ENCODE data around the gene TRIM46. TPM values are rescaled to one million over a fixed set of nuclear protein-coding genes. Genes with fewer than 3 reads are reported as not detected.

The TRIM46 gene
- total RNA-seq, 1 experiment from 2014 or later = 18.4 TPM

DNA sequence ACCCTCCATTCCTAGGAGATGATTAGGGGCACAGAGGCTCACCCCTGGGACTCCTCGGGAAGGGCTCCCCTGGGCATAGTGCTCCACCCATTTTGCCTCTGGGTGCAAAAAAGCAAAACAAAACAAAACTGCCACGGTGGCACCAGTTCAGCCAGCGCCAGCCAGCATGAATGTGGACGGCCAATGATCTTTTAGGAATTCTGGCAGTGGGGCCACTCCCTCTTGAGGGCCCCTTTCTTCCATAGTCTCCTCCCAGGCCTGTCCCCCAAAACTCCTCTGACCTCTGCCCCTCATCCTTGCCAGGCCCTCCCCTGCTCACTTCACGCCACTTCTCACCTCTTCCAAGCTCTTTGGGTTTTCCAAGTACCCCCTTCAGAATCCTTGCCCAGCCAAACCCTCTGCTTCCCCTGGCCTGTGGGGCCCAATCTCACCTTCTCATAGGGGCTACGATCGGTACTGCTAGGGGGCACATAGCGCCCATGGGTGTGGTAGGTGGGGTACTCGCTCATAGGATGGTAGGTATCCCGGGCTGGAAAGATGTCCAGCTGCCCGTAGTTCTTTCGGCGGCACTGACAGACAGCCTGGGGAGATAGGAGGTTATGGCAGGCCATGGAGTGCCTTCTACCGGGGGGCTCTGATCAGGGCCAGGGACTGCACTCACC is 13.3 kb downstream of the TRIM46 start:
- Mint-ChIP-seq H3K4me3 (peak overlapping the region in 1 of 2 experiments; percentile 43; a peak in 2 of 5 replicates), H3K27ac (peak overlapping the region; percentile 17 to 76 (median 32); a peak in 4 of 7 replicates), H3K4me1 (peaks cover 17 to 33% of the 10 kb centered on the region in 2 experiments), H3K9me3 (peaks cover 0 to 2% of the 10 kb centered on the region in 2 experiments; a peak in 1 of 5 replicates), H3K36me3 (ENCODE audit: insufficient read depth in 1 of 3, low read depth in 3 of 3) (peaks cover 7 to 25% (median 21%) of the 10 kb centered on the region in 3 experiments; a peak in 6 of 7 replicates), H3K27me3 (ENCODE audit: low read depth) (peaks cover 1% of the 10 kb centered on the region; the same call in 1 of the 2 replicates)
- no peak overlapping the region for H4K8ac ChIP-seq (replicated peaks; ENCODE audit: insufficient read length, low read depth, low read length)
- no peaks in the 10 kb centered on the region for H4K20me1 ChIP-seq (ENCODE audit: control insufficient read depth, insufficient read depth, insufficient read length)
- H2BK120ac ChIP-seq (ENCODE audit: low read depth, low read length, poor library complexity, severe bottlenecking) = no peak overlapping the region
- no peaks in the 10 kb centered on the region for H3K23me2 ChIP-seq (ENCODE audit: insufficient read length, low read depth, low read length, poor library complexity, severe bottlenecking)
- H3K4me2 ChIP-seq (ENCODE audit: insufficient read depth, insufficient read length, low read length) = no peak overlapping the region
- no CpG with 5 or more reads among the region's 14 CpGs for WGBS (ENCODE audit: extremely low coverage, insufficient read length, low lambda C conversion rate)
- no peak overlapping the region for H2BK15ac ChIP-seq (ENCODE audit: low read depth, low read length)
- no peak overlapping the region for H2BK20ac ChIP-seq (ENCODE audit: low read depth, low read length, poor library complexity, severe bottlenecking)
- no peak overlapping the region for H4K91ac ChIP-seq (ENCODE audit: insufficient read length, low read depth, low read length)
- no peak for DNase-seq
- no peak overlapping the region for H2AK5ac ChIP-seq (ENCODE audit: insufficient read length, low read length)
- H3K27ac ChIP-seq (ENCODE audit: insufficient read length, low read depth, low read length) = no peak overlapping the region
- no peak overlapping the region for H3K14ac ChIP-seq (ENCODE audit: insufficient read depth, low read length)
- H3K79me2 ChIP-seq (ENCODE audit: insufficient read depth, low read length) = no peaks in the 10 kb centered on the region
- H3K56ac ChIP-seq (ENCODE audit: insufficient read length, low read depth, low read length) = no peak overlapping the region
- no peaks in the 10 kb centered on the region for H3K9me3 ChIP-seq (ENCODE audit: control insufficient read depth, low read depth, low read length)
- no peak overlapping the region for H4K5ac ChIP-seq (ENCODE audit: insufficient read length, low read depth, low read length)
- H3T11ph ChIP-seq (ENCODE audit: low read length) = no peak overlapping the region
- no peak overlapping the region for H3K18ac ChIP-seq (ENCODE audit: insufficient read length, low read depth, low read length)
- peaks cover 3% of the 10 kb centered on the region for H3K4me1 ChIP-seq (ENCODE audit: insufficient read depth, low read length)
- no peaks in the 10 kb centered on the region for H3K27me3 ChIP-seq (ENCODE audit: insufficient read depth, low read length)
- H3K79me1 ChIP-seq (ENCODE audit: insufficient read depth, low read depth, low read length, poor library complexity, severe bottlenecking) = no peaks in the 10 kb centered on the region
- H2AFZ ChIP-seq (ENCODE audit: low read length) = no peak overlapping the region
- TF ChIP-seq, protein P1, sequence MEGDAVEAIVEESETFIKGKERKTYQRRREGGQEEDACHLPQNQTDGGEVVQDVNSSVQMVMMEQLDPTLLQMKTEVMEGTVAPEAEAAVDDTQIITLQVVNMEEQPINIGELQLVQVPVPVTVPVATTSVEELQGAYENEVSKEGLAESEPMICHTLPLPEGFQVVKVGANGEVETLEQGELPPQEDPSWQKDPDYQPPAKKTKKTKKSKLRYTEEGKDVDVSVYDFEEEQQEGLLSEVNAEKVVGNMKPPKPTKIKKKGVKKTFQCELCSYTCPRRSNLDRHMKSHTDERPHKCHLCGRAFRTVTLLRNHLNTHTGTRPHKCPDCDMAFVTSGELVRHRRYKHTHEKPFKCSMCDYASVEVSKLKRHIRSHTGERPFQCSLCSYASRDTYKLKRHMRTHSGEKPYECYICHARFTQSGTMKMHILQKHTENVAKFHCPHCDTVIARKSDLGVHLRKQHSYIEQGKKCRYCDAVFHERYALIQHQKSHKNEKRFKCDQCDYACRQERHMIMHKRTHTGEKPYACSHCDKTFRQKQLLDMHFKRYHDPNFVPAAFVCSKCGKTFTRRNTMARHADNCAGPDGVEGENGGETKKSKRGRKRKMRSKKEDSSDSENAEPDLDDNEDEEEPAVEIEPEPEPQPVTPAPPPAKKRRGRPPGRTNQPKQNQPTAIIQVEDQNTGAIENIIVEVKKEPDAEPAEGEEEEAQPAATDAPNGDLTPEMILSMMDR (conservative IDR thresholded peaks at IDR 0.05) = no peak
- no peak overlapping the region for H3K4ac ChIP-seq (ENCODE audit: low read depth, low read length)
- no peak overlapping the region for H3K9ac ChIP-seq (ENCODE audit: extremely low read depth, insufficient read length, low read length)
- no peak overlapping the region for H3K23ac ChIP-seq (ENCODE audit: insufficient read length, low read depth, low read length)
- no peak overlapping the region for H2BK5ac ChIP-seq (ENCODE audit: insufficient read length, low read length)
- no peak overlapping the region for H2BK12ac ChIP-seq (ENCODE audit: insufficient read length, low read depth, low read length)

All from H9 (cell line).